ENCODE data around the gene CZIB.

CZIB gene

GRCh38 chr1:53197291-53198200 lies 22.9 kb downstream of the CZIB start:
- Histone ChIP-seq H3K9ac (peak overlapping the region; percentile 93 to 99 (median 97)), H3K27me3 (no peaks in the 10 kb centered on the region), H3K4me2 (peak overlapping the region; percentile 87 to 99 (median 96)), H3K9me3 (replicated peaks in 1 of 11) (peaks cover 0 to 2% (median 1%) of the 10 kb centered on the region in 11 experiments; a peak in 7 of 22 replicates), H3K27ac (peak overlapping the region; percentile 91 to 98 (median 97)), H4K20me1 (no peaks in the 10 kb centered on the region), H3K4me3 (peak overlapping the region; percentile 71 to 96 (median 90)), H3K36me3 (peaks cover 17 to 28% (median 22%) of the 10 kb centered on the region in 11 experiments), H3K4me1 (peaks cover 20 to 31% (median 25%) of the 10 kb centered on the region in 10 experiments)
- no peak for TF ChIP-seq Cebpa-rat (IDR thresholded peaks at IDR 0.05)

- Histone ChIP-seq H3K9me3 (replicated peaks in 1 of 11) (peaks cover 0 to 9% (median 6%) of the 10 kb centered on the region in 11 experiments; a peak in 9 of 22 replicates), H3K27ac (peak within 1 kb of the TSS; percentile 91 to 98 (median 97)), H4K20me1 (no peaks in the 10 kb centered on the region), H3K9ac (peak within 1 kb of the TSS; percentile 93 to 99 (median 97)), H3K4me2 (peak within 1 kb of the TSS; percentile 87 to 99 (median 96)), H3K36me3 (peaks cover 9 to 20% (median 13%) of the 10 kb centered on the region in 11 experiments; a peak in 19 of 22 replicates), H3K27me3 (no peaks in the 10 kb centered on the region), H3K4me3 (peak within 1 kb of the TSS; percentile 71 to 96 (median 90)), H3K4me1 (peaks cover 20 to 31% (median 25%) of the 10 kb centered on the region in 10 experiments)
- TF ChIP-seq Cebpa-rat (IDR thresholded peaks at IDR 0.05), result no peak
Measured at GRCh38 chr1:53196485-53197290, 23.7 kb downstream of the CZIB start, which contains the start of gene CPT2. Gene CPT2 (plus strand): TSS chr1:53196824. CDS start chr1:53196944, 120 bp downstream.

GRCh38 chr1:53196017-53196484 lies 24.4 kb downstream of the CZIB start:
- Histone ChIP-seq H3K27me3 (no peaks in the 10 kb centered on the region), H3K4me3 (peak overlapping the region; percentile 71 to 96 (median 90); a peak in 19 of 20 replicates), H3K9ac (peak overlapping the region in 10 of 11 experiments; percentile 93 to 99 (median 98); a peak in 19 of 22 replicates), H3K27ac (peak overlapping the region in 10 of 11 experiments; percentile 94 to 98 (median 97); a peak in 19 of 22 replicates), H3K4me1 (peaks cover 20 to 31% (median 25%) of the 10 kb centered on the region in 10 experiments), H3K4me2 (peak overlapping the region; percentile 77 to 99 (median 95)), H3K9me3 (replicated peaks in 1 of 11) (peaks cover 0 to 13% (median 6%) of the 10 kb centered on the region in 11 experiments; a peak in 9 of 22 replicates), H4K20me1 (no peaks in the 10 kb centered on the region), H3K36me3 (peaks cover 2 to 13% (median 7%) of the 10 kb centered on the region in 11 experiments; a peak in 18 of 22 replicates)
- TF ChIP-seq Cebpa-rat (IDR thresholded peaks at IDR 0.05), result no peak

DNA sequence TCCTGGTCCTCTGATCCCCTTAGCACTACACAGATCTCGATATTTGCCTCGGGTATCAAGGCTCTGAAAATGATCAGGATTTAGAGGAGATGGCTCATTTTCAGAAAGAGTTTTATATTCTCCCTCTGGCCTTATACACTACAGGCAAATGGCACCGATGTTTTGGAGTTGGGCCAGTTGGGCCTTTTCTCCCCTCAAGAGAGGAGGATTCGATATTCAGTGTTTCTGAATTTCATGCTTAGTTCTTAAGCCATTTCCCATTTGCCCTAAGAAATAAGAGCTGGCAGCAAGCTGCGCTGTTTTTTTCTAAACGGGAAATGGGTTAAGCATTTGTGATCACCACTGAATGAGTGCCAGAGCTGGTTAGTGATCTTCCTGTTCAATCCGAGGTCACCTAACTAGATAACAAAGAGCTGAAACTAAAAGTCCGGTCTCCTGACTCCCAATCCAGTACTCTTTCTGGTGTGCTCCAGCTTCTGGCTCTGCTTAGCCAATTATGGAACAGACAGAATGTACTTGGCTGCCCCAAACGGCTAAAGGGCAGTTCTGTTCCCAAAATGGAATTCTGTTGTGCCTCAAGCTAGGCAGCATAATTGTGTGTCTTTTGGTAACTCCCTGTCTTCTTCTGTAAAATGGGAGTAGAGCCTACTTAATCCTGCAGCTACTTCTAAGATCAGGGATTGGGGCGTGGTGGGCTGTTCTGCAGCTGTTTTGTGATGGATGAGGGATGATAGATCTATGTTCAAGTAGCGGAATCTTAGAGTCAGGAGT lies 25.0 kb downstream of the CZIB start:
- peak overlapping the region in 9 of 11 experiments; percentile 77 to 99 (median 94); a peak in 14 of 22 replicates for H3K4me2 ChIP-seq
- peaks cover 0 to 13% (median 6%) of the 10 kb centered on the region in 11 experiments; a peak in 9 of 22 replicates for H3K9me3 ChIP-seq (replicated peaks in 1 of 11)
- peaks cover 20 to 31% (median 25%) of the 10 kb centered on the region in 10 experiments for H3K4me1 ChIP-seq
- H3K27ac ChIP-seq, result peak overlapping the region in 1 of 11 experiments; percentile 98; a peak in 2 of 22 replicates
- no peak for TF ChIP-seq Cebpa-rat (IDR thresholded peaks at IDR 0.05)
- H3K4me3 ChIP-seq, result no peak overlapping the region
- no peak overlapping the region for H3K9ac ChIP-seq
- peaks cover 0 to 7% (median under 1%) of the 10 kb centered on the region in 11 experiments; a peak in 9 of 22 replicates for H3K36me3 ChIP-seq
- no peaks in the 10 kb centered on the region for H3K27me3 ChIP-seq
- H4K20me1 ChIP-seq, result no peaks in the 10 kb centered on the region

- peaks cover 0 to 4% (median 0%) of the 10 kb centered on the region in 10 experiments; a peak in 1 of 20 replicates for H3K4me1 ChIP-seq
- no peak overlapping the region for H3K4me3 ChIP-seq
- no peaks in the 10 kb centered on the region for H4K20me1 ChIP-seq
- peaks cover 0 to 14% (median 6%) of the 10 kb centered on the region in 11 experiments; a peak in 9 of 22 replicates for H3K9me3 ChIP-seq (replicated peaks in 1 of 11)
- no peak for TF ChIP-seq Cebpa-rat (IDR thresholded peaks at IDR 0.05)
- no peak overlapping the region for H3K4me2 ChIP-seq
- H3K27me3 ChIP-seq, result peaks cover 0 to 10% (median 4%) of the 10 kb centered on the region in 11 experiments; a peak in 4 of 22 replicates
- no peak overlapping the region for H3K27ac ChIP-seq
- H3K36me3 ChIP-seq, result no peaks in the 10 kb centered on the region
- no peak overlapping the region for H3K9ac ChIP-seq
Measured at GRCh38 chr1:53190210-53190611, 30.2 kb downstream of the CZIB start.

GRCh38 chr1:53189061-53189460 lies 31.4 kb downstream of the CZIB start:
- Histone ChIP-seq H3K4me1 (0 out of 20 replicates have a peak, but pooled peaks cover 0 to 4% (median 0%) of the 10 kb centered on the region in 10 experiments), H3K4me3 (no peak overlapping the region), H3K36me3 (no peaks in the 10 kb centered on the region), H3K4me2 (no peak overlapping the region), H3K9ac (no peak overlapping the region), H4K20me1 (no peaks in the 10 kb centered on the region), H3K9me3 (replicated peaks in 1 of 11) (peaks cover 0 to 15% (median 6%) of the 10 kb centered on the region in 11 experiments; a peak in 9 of 22 replicates), H3K27ac (no peak overlapping the region), H3K27me3 (peaks cover 0 to 10% (median 4%) of the 10 kb centered on the region in 11 experiments; a peak in 4 of 22 replicates)
- no peak for TF ChIP-seq Cebpa-rat (IDR thresholded peaks at IDR 0.05)

- H3K4me1 ChIP-seq, result 0 out of 20 replicates have a peak, but pooled peaks cover 0 to 4% (median 0%) of the 10 kb centered on the region in 10 experiments
- H3K4me2 ChIP-seq, result no peak overlapping the region
- H3K36me3 ChIP-seq, result no peaks in the 10 kb centered on the region
- peaks cover 0 to 15% (median 6%) of the 10 kb centered on the region in 11 experiments; a peak in 9 of 22 replicates for H3K9me3 ChIP-seq (replicated peaks in 1 of 11)
- no peak for TF ChIP-seq Cebpa-rat (IDR thresholded peaks at IDR 0.05)
- H4K20me1 ChIP-seq, result no peaks in the 10 kb centered on the region
- peaks cover 0 to 10% (median 4%) of the 10 kb centered on the region in 11 experiments; a peak in 4 of 22 replicates for H3K27me3 ChIP-seq
- H3K4me3 ChIP-seq, result no peak overlapping the region
- H3K27ac ChIP-seq, result no peak overlapping the region
- H3K9ac ChIP-seq, result no peak overlapping the region
Measured at GRCh38 chr1:53188099-53188498, 32.3 kb downstream of the CZIB start.
